HEK293T (cell line): ENCODE data around the gene CHD6.

Source experiments
- ARNT ChIP-seq: fragments of 450-650 bp; IDR thresholded peaks from 2 replicates; pipeline ENCODE4 v1.6.1; 2017; ENCODE audit warnings: mild to moderate bottlenecking
- BHLHE40 ChIP-seq: fragments of 450-650 bp; IDR thresholded peaks from 2 replicates; pipeline ENCODE4 v1.6.1; 2016; ENCODE audit warnings: mild to moderate bottlenecking, moderate library complexity, borderline replicate concordance
- ELF4 ChIP-seq: fragments of 450-650 bp; IDR thresholded peaks from 2 replicates; pipeline ENCODE4 v1.6.1; 2017; ENCODE audit warnings: antibody characterized with exemption
- FOXK2 ChIP-seq: fragments of 450-650 bp; IDR thresholded peaks from 2 replicates; pipeline ENCODE4 v1.6.1; 2016; ENCODE audit warnings: mild to moderate bottlenecking
- FOXM1 ChIP-seq: fragments of 450-650 bp; IDR thresholded peaks from 2 replicates; pipeline ENCODE4 v1.6.1; 2017; ENCODE audit warnings: mild to moderate bottlenecking, borderline replicate concordance
- HDGF ChIP-seq: fragments of 450-650 bp; IDR thresholded peaks from 2 replicates; pipeline ENCODE4 v1.6.1; 2017; ENCODE audit warnings: antibody characterized with exemption, borderline replicate concordance
- LEF1 ChIP-seq: fragments of 450-650 bp; IDR thresholded peaks from 2 replicates; pipeline ENCODE4 v1.6.1; 2017; ENCODE audit warnings: mild to moderate bottlenecking, borderline replicate concordance
- NFRKB ChIP-seq: fragments of 450-650 bp; IDR thresholded peaks from 2 replicates; pipeline ENCODE4 v1.6.1; 2016; ENCODE audit warnings: mild to moderate bottlenecking, moderate library complexity
- PKNOX1 ChIP-seq: fragments of 450-650 bp; IDR thresholded peaks from 2 replicates; pipeline ENCODE4 v1.6.1; 2016
- SP1 ChIP-seq: fragments of 450-650 bp; IDR thresholded peaks from 2 replicates; pipeline ENCODE4 v1.6.1; 2017
- SUZ12 ChIP-seq: fragments of 450-650 bp; IDR thresholded peaks from 2 replicates; pipeline ENCODE4 v1.6.1; 2016; ENCODE audit warnings: mild to moderate bottlenecking
- TARDBP ChIP-seq: fragments of 450-650 bp; IDR thresholded peaks from 2 replicates; pipeline ENCODE4 v1.6.1; 2016
- ZNF384 ChIP-seq: fragments of 450-650 bp; IDR thresholded peaks from 2 replicates; pipeline ENCODE4 v1.6.1; 2016

- TF ChIP-seq TARDBP (no peak), LEF1 (no peak), BHLHE40 (no peak), FOXM1 (no peak), SP1 (no peak), HDGF (no peak), SUZ12 (no peak), ZNF384 (no peak), FOXK2 (no peak), ARNT (no peak), NFRKB (no peak), ELF4 (no peak), PKNOX1 (no peak)
Measured at GRCh38 chr20:41355598-41356203, 262.5 kb downstream of the CHD6 start.
